Embryonic facial prominence (tissue), 1 donor: Measurements from ENCODE around the gene MRPS30.
A peak's percentile ranks its signal among the peaks of the same experiment; 100 is the strongest.
"Not testable (repeated sequence)": the region's sequence is repeated elsewhere in the genome, so short reads cannot be mapped to it uniquely, and the experiment has no call there.

Source experiments
- DNase-seq: peaks from one replicate; pipeline ENCODE4 v3.0.0-alpha.2; 2016; ENCODE audit errors: extremely low spot score

Gene MRPS30

GRCh38 chr5:44808435-44809214 is at the start of gene MRPS30:
MRPS30 (plus strand) TSS chr5:44808947; CDS start chr5:44808963, 16 bp downstream.
- DNase-seq, result peak; percentile 98

GRCh38 chr5:44769200-44769876 is 39.4 kb upstream of the MRPS30 start:
- no peak for DNase-seq

- no peak for DNase-seq
Observed at GRCh38 chr5:44769877-44770209, 38.9 kb upstream of the MRPS30 start.

DNA sequence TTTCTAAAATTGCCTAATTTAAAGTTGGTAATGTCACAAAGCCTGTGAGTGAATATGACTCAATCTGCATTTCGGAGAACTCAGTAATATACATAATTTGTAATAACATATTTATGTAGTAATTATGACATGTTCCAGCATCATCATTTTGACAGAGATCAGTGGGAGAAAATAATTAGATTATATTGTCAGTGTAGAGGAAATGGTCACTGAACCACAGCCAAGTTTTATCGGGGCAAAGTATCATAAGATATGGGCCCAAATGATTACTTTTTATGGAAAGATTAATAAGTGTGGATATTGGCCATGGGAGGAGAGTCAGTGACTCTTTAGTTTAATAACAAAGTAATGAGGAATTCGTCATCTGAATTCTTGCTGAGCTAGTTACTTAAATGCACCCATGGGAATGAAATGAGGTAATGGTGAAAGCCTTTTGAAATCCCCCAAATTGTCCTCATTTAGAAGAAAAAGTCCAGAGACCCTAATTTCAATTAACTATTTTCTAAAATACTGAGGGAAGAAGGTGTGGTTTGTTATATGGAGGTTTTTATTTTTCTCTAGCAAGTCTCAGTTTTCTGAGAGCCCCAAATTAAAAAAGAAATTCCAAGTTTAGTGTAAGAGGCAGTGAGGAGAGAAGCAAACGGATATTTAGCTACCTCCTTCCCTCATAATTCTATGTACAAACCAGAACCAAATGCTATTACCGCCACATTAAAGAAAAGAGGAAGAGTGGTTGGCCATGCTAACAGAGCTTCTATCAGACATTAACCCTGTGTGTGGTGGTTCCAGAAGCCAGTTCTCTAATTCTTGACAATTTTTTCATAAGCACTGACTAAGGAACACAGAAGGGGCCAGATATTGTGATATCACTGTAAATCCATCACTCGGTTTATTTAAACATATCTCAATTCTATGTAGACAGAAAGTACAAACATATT is 37.7 kb upstream of the MRPS30 start:
- no peak for DNase-seq

DNA sequence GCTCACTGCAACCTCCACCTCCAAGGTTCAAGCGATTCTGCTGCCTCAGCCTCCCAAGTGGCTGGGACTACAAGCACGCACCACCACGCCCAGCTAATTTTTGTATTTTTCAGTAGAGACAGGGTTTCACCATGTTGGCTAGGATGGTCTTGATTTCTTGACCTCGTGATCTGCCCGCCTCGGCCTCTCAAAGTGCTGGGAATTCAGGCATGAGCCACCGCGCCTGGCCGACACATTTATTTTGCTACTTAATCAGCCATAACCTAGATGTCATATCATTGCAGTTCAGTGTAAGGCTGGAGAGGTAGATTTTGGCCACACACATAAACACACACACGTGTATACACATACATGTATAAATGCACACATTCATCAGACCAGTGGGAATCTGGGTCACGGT is 36.4 kb upstream of the MRPS30 start:
- not testable (repeated sequence) for DNase-seq

- peak; percentile 85 for DNase-seq
Observed at GRCh38 chr5:44774279-44774880, 34.4 kb upstream of the MRPS30 start.

GRCh38 chr5:44779167-44779566 is 29.6 kb upstream of the MRPS30 start:
- DNase-seq, result no peak

DNA sequence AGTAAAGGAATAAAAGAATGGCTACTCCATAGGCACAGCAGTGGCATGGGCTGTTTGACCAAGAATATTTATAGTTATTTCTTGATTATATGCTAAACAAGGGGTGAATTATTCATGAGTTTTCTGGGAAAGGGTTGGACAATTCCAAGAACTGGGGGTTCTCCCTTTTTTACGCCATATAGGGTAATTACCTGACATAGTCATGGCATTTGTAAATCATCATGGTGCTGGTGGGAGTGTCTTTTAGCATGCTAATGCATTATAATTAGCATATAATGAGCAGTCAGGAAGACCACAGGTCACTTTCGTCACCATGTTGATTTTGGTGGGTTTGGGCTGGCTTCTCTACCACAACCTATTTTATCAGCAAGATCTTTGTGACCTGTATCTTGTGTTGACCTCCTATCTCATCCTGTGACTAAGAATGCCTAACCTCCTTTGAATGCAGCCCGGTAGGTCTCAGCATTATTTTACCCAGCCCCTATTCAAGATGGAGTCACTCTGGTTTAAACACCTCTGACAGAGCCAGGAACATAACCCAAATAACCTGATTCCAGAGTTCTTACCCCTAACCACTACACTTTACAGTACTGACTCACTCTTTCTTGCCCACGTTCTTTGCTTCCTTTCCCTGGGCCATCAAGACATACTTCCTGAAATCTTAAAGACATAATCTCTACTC is 25.0 kb upstream of the MRPS30 start:
- DNase-seq, result no peak

GRCh38 chr5:44787731-44788130 is 21.0 kb upstream of the MRPS30 start:
- no peak for DNase-seq

DNA sequence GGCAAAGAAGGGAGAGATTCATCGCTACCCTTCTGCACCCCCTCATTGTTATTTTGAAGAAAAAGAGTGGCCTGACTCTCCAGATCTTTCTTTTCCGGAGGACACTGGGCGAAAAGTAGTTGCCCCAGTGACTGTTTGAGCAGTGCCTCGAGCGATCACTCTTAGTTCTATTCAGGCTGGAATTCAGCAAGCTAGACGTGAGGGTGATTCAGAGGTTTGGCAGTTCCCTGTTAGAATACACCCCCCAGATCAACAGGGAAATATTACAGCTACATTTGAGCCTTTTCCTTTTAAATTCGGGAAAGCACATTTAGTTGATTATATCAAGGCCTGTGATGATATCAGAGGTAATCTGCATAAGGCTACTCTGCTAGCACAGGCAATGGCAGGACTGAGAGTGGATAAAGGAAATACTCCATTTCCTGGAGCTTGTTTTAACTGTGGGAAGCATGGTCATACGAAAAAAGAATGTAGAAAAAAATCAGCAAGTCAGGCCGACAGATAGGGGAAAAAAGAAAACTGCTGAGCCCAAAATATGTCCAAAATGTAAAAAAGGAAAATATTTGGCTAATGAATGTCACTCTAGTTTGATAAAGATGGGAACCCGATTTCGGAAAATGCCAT is 19.3 kb upstream of the MRPS30 start:
- not testable (repeated sequence) for DNase-seq

- DNase-seq, result not testable (repeated sequence)
Observed at GRCh38 chr5:44792031-44792673, 16.6 kb upstream of the MRPS30 start.

- no peak for DNase-seq
Observed at GRCh38 chr5:44794371-44794770, 14.4 kb upstream of the MRPS30 start.

DNA sequence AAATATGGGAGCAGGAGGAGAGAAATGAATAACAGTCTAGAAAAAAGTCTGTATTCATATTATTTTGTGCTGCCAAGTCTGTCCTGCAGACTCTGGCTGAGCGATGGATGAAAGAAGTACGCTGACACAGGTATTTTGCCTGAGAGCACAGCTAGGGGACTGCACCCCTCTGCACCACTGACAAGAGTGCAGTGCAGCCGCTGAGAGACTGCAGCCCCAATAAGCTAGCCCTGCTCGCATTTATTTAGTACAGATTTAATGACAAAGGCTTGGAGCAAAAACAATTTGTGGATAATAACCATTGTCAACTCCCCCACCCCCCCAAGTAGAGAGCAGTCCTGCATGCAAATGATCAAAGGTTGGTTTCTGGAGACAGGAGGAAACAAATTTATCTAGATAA is 13.3 kb upstream of the MRPS30 start:
- DNase-seq, result no peak

DNA sequence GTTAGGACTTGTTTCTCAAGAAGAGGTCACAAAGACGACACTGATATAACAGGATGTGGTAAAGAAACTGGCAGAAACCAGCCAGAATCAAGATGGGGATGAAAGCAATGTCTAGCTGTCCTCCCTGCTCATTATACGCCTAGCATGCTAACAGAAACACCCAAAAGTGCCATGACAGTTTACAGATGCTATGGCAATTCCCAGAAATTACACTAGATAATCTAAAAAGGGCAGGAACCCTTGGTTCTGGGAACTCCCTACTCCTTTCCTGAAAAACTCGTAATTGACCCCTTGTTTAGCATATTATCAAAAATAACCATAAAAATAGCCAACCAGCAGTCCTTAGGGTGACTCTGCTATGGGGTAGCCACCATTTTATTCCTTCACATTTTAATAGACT is 10.9 kb upstream of the MRPS30 start:
- DNase-seq, result no peak

GRCh38 chr5:44801992-44802391 is 6.8 kb upstream of the MRPS30 start:
- no peak for DNase-seq

DNA sequence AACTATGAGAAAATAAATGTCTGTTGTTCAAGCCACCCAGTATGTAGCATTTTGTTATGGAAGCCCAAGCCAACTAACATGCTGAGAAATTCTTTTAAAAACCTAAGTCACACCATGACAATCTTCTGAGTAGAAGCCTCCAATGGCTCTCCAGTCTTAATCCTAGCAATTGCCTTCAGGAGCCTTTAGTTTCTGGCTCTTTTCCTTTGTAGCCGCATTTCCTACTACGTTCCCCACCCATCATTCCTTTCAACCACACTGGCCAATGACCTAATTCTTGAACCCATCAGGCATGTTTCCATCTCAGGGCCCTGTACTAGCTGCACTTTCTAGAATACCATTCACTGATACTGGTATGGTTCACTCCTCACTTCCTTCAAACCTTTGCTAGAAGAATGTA is 2.1 kb upstream of the MRPS30 start:
- no peak for DNase-seq

DNA sequence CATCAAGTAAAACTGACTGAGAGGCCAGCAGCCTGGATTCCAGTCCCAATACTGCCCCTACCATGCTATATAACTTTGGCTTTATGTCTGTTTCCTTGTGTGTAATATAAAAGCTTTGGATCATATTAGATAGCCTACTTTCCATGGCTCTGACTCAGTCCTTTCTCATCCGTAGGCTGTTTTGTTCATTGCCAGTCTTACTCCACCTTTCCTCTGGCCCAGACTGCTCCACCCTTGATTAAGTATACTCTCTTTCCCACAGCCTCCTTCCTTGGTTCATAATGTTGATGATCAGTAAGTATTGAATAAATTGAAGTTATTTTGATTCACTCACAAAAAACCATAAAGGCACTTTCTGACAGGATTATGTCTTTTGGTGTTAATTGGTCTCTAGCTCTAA is 1.5 kb upstream of the MRPS30 start:
- no peak for DNase-seq

GRCh38 chr5:44809215-44809955 is 638 bp downstream of the MRPS30 start:
- DNase-seq, result peak; percentile 12

GRCh38 chr5:44809956-44810420 is 1.2 kb downstream of the MRPS30 start:
- no peak for DNase-seq

DNA sequence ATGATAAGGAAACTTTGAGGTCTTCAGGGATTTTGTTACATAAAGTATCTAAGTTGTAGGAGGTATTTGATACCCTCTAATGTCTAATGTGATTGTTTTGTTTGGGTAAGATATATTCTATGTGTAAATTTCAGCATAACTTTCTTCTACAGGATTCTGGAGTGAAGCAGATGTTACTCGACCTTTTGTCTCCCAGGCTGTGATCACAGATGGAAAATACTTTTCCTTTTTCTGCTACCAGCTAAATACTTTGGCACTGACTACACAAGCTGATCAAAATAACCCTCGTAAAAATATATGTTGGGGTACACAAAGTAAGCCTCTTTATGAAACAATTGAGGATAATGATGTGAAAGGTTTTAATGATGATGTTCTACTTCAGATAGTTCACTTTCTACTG is 6.0 kb downstream of the MRPS30 start:
- DNase-seq, result no peak
